CD4-positive, alpha-beta T cell treated with Interleukin-6 for 4 hours (primary cell): Measurements from ENCODE around the gene CELF1.
A peak's percentile ranks its signal among the peaks of the same experiment; 100 is the strongest.
"Not testable (repeated sequence)": the region's sequence is repeated elsewhere in the genome, so short reads cannot be mapped to it uniquely, and the experiment has no call there.

ENCODE experiments used
- DNase-seq: peaks from one replicate; pipeline ENCODE4 v3.0.0-alpha.2; 2020; ENCODE audit warnings: mixed read lengths

CELF1 gene

GRCh38 chr11:47536915-47537314 lies 16.0 kb downstream of the CELF1 start:
- no peak for DNase-seq

- DNase-seq, result no peak
These were observed 18.2 kb downstream of the CELF1 start for GRCh38 chr11:47534704-47535251.

GRCh38 chr11:47533690-47534151 lies 19.2 kb downstream of the CELF1 start:
- DNase-seq, result no peak

GRCh38 chr11:47532597-47533213 lies 20.2 kb downstream of the CELF1 start:
- no peak for DNase-seq

- DNase-seq, result no peak
These were observed 21.3 kb downstream of the CELF1 start for GRCh38 chr11:47531666-47532065.

GRCh38 chr11:47530721-47531120 lies 22.2 kb downstream of the CELF1 start:
- DNase-seq, result not testable (repeated sequence)

- DNase-seq, result no peak
These were observed 23.0 kb downstream of the CELF1 start for GRCh38 chr11:47529951-47530350.

GRCh38 chr11:47527186-47527585 lies 25.7 kb downstream of the CELF1 start:
- DNase-seq, result no peak

- DNase-seq, result not testable (repeated sequence)
These were observed 26.9 kb downstream of the CELF1 start for GRCh38 chr11:47526032-47526431.

GRCh38 chr11:47524291-47524874 lies 28.5 kb downstream of the CELF1 start:
- DNase-seq, result peak; percentile 11

- peak; percentile 66 for DNase-seq
These were observed 29.3 kb downstream of the CELF1 start for GRCh38 chr11:47523490-47524225.

- DNase-seq, result no peak
These were observed 34.5 kb downstream of the CELF1 start for GRCh38 chr11:47518212-47518964.

- no peak for DNase-seq
These were observed 35.7 kb downstream of the CELF1 start for GRCh38 chr11:47516984-47517853.

- no peak for DNase-seq
These were observed 36.8 kb downstream of the CELF1 start for GRCh38 chr11:47516155-47516554.

GRCh38 chr11:47514825-47515647 lies 37.9 kb downstream of the CELF1 start:
- peak; percentile 15 for DNase-seq

GRCh38 chr11:47512701-47513100 lies 40.2 kb downstream of the CELF1 start:
- DNase-seq, result no peak

- no peak for DNase-seq
These were observed 41.0 kb downstream of the CELF1 start for GRCh38 chr11:47511917-47512316.

- DNase-seq, result no peak
These were observed 42.7 kb downstream of the CELF1 start for GRCh38 chr11:47510209-47510608.

GRCh38 chr11:47509077-47509536 lies 43.8 kb downstream of the CELF1 start:
- no peak for DNase-seq

- no peak for DNase-seq
These were observed 44.5 kb downstream of the CELF1 start for GRCh38 chr11:47508240-47508957.
